Thyroid gland (tissue), 4 donors: ENCODE data around the gene TFF2. TPM values are rescaled to one million over a fixed set of nuclear protein-coding genes. Genes with fewer than 3 reads are reported as not detected.

Experiments used
- DNase-seq, 2 donors: peaks; one replicate each; pipeline ENCODE4 v3.0.0-alpha.2; 2019
- H3K27ac ChIP-seq, 3 donors: fragments of 200-600 bp; sonication (generic); 1 replicate in 2 of 3; 2 replicates in 1 of 3; pipeline ENCODE4 v1.5.1; 2016 to 2019; ENCODE audit warnings: mild to moderate bottlenecking in 1 of 3, moderate library complexity in 1 of 3
- H3K27me3 ChIP-seq: fragments of 200-600 bp; sonication (generic); one replicate; pipeline ENCODE4 v1.5.1; 2019
- H3K36me3 ChIP-seq, 2 donors: fragments of 200-600 bp; sonication (generic); one replicate each; pipeline ENCODE4 v1.5.1; 2016 to 2019
- H3K4me1 ChIP-seq, 2 donors: fragments of 200-600 bp; sonication (generic); one replicate each; pipeline ENCODE4 v1.5.1; 2017 to 2019
- H3K4me3 ChIP-seq, 3 donors: fragments of 200-600 bp; sonication (generic); replicated peaks in 1 of 3; 1 replicate in 2 of 3; 2 replicates in 1 of 3; pipeline ENCODE4 v1.5.1; 2016; ENCODE audit warnings: mild to moderate bottlenecking in 1 of 3
- H3K9me3 ChIP-seq: fragments of 200-600 bp; sonication (generic); one replicate; pipeline ENCODE4 v1.5.1; 2017
- CTCF ChIP-seq, 6 experiments: fragments of 200-600 bp in 3 of 6; fragments of 450-650 bp in 3 of 6; sonication (generic) in 3 of 6; IDR thresholded peaks; one replicate each; pipeline ENCODE4 v1.5.1; 2016 to 2019; ENCODE audit warnings: antibody characterized with exemption in 6 of 6, mild to moderate bottlenecking in 2 of 6, inconsistent platforms in 1 of 6, moderate library complexity in 1 of 6
- POLR2A ChIP-seq, 2 donors: fragments of 450-650 bp; IDR thresholded peaks; one replicate each; pipeline ENCODE4 v1.6.1; 2017; ENCODE audit warnings: antibody characterized with exemption in 2 of 2, mild to moderate bottlenecking in 2 of 2, moderate library complexity in 1 of 2
- WGBS, 2 donors: methylation state at CpG; one replicate each; pipeline ENCODE4 v1.1.5; 2017; 5-methylcytosine and 5-hydroxymethylcytosine counted together
- intact Hi-C: fragments of 100-400 bp; cut with DNase I; formaldehyde crosslinking; loops from one replicate; pipeline ENCODE4 v1.15.1; 2023
- total RNA-seq, 4 donors: library from RNA; depleted of rRNA; stranded (reverse); fragments of >200 nt; gene quantifications; one replicate each; pipeline ENCODE4 v1.2.3, GENCODE V29; 2016

The TFF2 gene, protein sequence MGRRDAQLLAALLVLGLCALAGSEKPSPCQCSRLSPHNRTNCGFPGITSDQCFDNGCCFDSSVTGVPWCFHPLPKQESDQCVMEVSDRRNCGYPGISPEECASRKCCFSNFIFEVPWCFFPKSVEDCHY
- 10 to 100 TPM in 1 of 4 donors, 1 to 10 TPM in 1, not detected in 2; 2.5 to 14.3 TPM for total RNA-seq

GRCh38 chr21:42350927-42351426, at the start of gene TFF2:
TFF2 (minus strand) TSS chr21:42350994; CDS start chr21:42350957, 37 bp downstream.
- no peak for TF ChIP-seq POLR2A (IDR thresholded peaks at IDR 0.05)
- no peak for TF ChIP-seq CTCF (IDR thresholded peaks at IDR 0.05)
- 73 to 82% methylated on average over 8 to 13 of the region's 13 CpGs for WGBS, 2 donors
- Histone ChIP-seq H3K36me3 (no peaks in the 10 kb centered on the region), H3K4me1 (peaks cover 46 to 51% of the 10 kb centered on the region in 2 donors), H3K9me3 (no peaks in the 10 kb centered on the region), H3K27me3 (no peaks in the 10 kb centered on the region), H3K27ac (peak within 1 kb of the TSS; percentile 14 to 77 (median 68)), H3K4me3 (no peak within 1 kb of the TSS)
- intact Hi-C loops, result no loop called here
- DNase-seq, result no peak

DNA sequence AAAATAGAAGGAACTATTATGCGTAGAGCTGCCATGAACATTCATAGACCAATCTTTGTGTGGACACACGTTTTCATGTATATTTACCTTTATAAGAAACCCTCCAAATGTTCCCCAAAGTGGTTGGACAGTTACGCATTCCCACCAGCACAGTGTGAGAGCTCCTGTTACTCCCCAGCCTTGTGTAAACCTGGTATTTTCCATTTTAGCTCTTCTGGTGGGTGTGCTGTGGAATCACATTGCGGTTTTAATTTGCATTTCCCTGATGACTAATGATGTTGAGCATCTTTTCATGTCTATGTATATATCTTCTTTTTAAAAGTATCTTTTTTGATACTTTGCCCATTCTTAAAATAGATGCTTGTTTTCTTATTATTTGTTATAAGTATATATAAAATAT, 49.7 kb upstream of the TFF2 start:
- H3K27ac ChIP-seq, result no peak overlapping the region
- no peak overlapping the region for H3K4me3 ChIP-seq
- no peaks in the 10 kb centered on the region for H3K9me3 ChIP-seq
- 78 to 85% methylated on average over 4 of the region's 4 CpGs for whole genome bisulfite sequencing, 2 donors
- H3K4me1 ChIP-seq, result peaks cover 4 to 5% of the 10 kb centered on the region in 2 donors
- no peaks in the 10 kb centered on the region for H3K27me3 ChIP-seq
- no peak for DNase-seq
- no peak for TF ChIP-seq POLR2A (IDR thresholded peaks at IDR 0.05)
- TF ChIP-seq CTCF (IDR thresholded peaks at IDR 0.05), result no peak
- H3K36me3 ChIP-seq, result no peaks in the 10 kb centered on the region
- intact Hi-C loops, result no loop called here

DNA sequence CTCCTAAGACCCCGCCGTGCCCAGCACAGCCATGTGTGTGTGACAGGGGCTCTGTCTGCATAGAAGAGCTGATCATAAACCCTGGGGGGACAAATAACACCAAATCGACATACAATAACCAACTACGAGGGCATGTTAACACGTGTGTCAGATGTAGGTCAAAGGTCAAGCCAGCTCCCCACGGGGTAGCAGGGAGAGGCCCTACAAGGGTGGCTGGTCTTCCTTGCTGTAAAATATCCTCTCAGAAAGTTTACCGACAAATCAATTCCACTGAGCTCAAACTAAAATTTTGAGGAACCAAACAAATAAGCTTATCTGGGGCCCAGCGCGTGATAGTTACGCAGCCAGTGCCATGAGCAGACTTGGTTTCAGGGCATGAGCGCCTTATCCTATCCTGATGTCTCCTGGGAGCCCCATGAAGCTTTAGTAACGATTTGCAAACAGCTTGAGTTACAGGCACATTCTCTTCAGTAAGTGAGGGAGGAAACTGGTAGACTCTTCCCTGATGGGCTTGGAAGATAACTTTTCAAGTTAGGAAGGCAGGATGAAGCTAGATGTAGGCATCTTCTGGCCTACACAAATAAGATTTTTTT, 47.7 kb upstream of the TFF2 start:
- Histone ChIP-seq H3K36me3 (no peaks in the 10 kb centered on the region), H3K4me3 (no peak overlapping the region), H3K9me3 (no peaks in the 10 kb centered on the region), H3K4me1 (peaks cover 5% of the 10 kb centered on the region in 2 donors), H3K27ac (no peak overlapping the region), H3K27me3 (no peaks in the 10 kb centered on the region)
- TF ChIP-seq CTCF (IDR thresholded peaks at IDR 0.05) (no peak), POLR2A (IDR thresholded peaks at IDR 0.05) (no peak)
- intact Hi-C loops, result no loop called here
- 80 to 85% methylated on average over 12 of the region's 12 CpGs for WGBS, 2 donors
- no peak for DNase-seq

GRCh38 chr21:42397746-42398394, 47.1 kb upstream of the TFF2 start:
- WGBS, 2 donors, result 86 to 90% methylated on average over 14 of the region's 14 CpGs
- Histone ChIP-seq H3K4me1 (peaks cover 7 to 9% of the 10 kb centered on the region in 2 donors), H3K27me3 (no peaks in the 10 kb centered on the region), H3K27ac (no peak overlapping the region), H3K4me3 (no peak overlapping the region), H3K36me3 (no peaks in the 10 kb centered on the region), H3K9me3 (no peaks in the 10 kb centered on the region)
- intact Hi-C loops, result no loop called here
- no peak for DNase-seq
- no peak for TF ChIP-seq CTCF (IDR thresholded peaks at IDR 0.05)
- TF ChIP-seq POLR2A (IDR thresholded peaks at IDR 0.05), result no peak
